Epithelial cell of proximal tubule (primary cell): ENCODE measurements around the gene PPFIA1. TPM values are rescaled to one million over a fixed set of nuclear protein-coding genes. Genes with fewer than 3 reads are reported as not detected.

ENCODE experiments used
- DNase-seq: peaks from one replicate; pipeline ENCODE4 v3.0.0-alpha.2; 2011; ENCODE audit warnings: low read depth
- H3K4me3 ChIP-seq: 2 replicates; pipeline ENCODE4 v1.5.1; 2011; ENCODE audit warnings: low read depth, mild to moderate bottlenecking, low read length
- total RNA-seq: library from RNA; depleted of rRNA; stranded (reverse); fragments of >200 nt; gene quantifications from 2 replicates; pipeline ENCODE4 v1.2.3, GENCODE V29; 2015
- TF ChIP-seq, protein P1 (sequence below): conservative IDR thresholded peaks from 2 replicates; pipeline ENCODE4 v1.5.1; 2012; ENCODE audit warnings: low read depth, mild to moderate bottlenecking, low read length

PPFIA1 gene
- total RNA-seq, 1 donor from 2014 or later = 18.0 TPM

DNA sequence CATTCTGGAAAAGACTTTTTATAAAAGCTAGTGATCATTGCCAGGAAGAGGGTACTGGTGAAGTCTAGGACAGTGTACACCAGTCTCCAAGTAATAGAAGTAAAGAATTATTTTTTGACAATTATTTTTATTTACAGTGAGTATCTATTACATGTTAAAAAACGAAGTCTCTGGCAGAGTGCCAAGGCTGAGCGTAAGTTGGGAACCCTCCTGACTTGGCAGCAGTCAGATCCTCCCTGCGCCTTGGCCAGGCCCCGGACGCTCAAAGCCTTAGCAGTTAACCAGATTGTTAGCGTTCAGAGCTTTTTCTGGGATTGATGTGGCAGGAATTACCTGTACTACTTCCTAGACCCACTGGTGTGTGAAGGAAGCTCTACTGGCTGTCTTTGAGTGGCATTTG, 89.7 kb downstream of the PPFIA1 start:
- no peak overlapping the region for H3K4me3 ChIP-seq
- no peak for DNase-seq
- TF ChIP-seq, protein P1, sequence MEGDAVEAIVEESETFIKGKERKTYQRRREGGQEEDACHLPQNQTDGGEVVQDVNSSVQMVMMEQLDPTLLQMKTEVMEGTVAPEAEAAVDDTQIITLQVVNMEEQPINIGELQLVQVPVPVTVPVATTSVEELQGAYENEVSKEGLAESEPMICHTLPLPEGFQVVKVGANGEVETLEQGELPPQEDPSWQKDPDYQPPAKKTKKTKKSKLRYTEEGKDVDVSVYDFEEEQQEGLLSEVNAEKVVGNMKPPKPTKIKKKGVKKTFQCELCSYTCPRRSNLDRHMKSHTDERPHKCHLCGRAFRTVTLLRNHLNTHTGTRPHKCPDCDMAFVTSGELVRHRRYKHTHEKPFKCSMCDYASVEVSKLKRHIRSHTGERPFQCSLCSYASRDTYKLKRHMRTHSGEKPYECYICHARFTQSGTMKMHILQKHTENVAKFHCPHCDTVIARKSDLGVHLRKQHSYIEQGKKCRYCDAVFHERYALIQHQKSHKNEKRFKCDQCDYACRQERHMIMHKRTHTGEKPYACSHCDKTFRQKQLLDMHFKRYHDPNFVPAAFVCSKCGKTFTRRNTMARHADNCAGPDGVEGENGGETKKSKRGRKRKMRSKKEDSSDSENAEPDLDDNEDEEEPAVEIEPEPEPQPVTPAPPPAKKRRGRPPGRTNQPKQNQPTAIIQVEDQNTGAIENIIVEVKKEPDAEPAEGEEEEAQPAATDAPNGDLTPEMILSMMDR = no peak

DNA sequence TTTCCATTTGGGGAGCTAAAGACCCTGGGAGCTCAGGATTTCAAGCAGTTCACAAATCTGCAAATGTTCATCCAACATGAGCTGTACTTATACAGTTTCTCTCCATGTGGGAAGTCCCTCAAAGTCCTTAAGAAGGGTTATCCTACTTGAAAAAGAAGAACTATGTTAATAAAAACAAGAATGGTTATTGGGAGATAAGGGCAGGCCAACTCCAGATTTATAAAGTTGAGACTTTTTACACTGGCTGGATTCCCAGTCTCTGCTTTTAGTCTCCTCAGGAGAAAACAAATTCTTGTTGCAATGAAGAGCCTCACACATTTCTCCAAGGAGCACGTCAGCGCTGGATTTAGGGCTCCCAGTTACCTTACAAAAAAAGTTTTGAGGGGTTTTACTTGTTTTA, 93.7 kb downstream of the PPFIA1 start:
- H3K4me3 ChIP-seq = no peak overlapping the region
- TF ChIP-seq, protein P1 = no peak
- no peak for DNase-seq

DNA sequence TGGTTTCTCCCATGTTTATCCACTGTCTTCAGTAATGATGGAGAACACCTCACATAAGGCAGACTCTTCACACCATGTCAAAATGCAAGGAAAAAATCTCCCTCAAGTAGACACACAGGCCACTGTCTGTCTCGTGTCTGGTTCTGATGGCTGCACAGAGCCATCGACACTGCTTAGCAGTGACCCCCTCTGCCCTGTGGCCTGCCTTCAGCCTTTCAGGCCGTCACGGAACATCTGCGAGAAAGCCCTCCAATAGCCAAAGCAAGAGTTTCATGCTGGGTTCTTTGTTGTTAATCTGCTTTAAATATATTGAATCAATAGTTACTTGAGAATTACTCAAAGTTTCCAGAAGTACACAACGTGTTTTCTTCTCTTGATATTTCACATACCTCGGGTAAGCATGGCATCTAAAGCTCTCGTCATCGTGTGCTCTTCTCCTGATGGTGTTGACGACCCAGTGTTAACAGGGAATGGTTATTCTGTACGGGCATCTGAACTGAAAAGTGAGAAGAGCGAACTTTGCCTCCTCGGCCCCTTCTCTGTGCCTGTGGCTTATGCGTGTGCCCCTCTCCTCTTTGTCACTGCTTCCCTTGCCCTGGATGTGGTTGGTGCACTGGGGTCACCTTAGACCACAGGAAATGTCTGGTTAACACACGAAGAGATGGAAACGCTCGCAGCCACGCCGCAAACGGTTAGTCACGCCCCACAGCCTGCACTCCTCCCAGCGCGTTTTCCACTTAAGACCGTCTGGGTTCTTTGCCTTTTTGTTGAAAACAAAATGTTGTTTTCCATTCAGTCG, 94.5 kb downstream of the PPFIA1 start:
- H3K4me3 ChIP-seq = no peak overlapping the region
- no peak for DNase-seq
- TF ChIP-seq, protein P1 = no peak

DNA sequence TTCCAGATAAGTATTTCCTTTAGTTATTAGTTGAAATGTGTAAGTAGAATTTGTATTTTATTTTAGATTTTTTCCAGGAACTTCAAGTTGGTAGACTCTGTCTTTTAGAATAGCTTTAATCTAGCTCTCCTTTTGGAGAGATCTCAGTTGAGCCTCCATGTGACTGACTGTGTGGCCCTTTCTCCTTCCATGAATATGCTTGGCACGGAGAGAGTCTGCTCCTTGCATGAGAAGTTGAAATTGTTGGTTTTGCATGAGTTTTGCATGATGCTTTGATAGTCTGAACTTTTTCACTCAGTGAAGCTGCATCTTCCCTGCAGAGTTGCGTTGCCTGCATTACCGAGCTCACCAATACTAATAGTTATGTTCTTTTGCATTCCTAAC, 95.0 kb downstream of the PPFIA1 start:
- no peak for DNase-seq
- no peak overlapping the region for H3K4me3 ChIP-seq
- TF ChIP-seq, protein P1 = no peak

DNA sequence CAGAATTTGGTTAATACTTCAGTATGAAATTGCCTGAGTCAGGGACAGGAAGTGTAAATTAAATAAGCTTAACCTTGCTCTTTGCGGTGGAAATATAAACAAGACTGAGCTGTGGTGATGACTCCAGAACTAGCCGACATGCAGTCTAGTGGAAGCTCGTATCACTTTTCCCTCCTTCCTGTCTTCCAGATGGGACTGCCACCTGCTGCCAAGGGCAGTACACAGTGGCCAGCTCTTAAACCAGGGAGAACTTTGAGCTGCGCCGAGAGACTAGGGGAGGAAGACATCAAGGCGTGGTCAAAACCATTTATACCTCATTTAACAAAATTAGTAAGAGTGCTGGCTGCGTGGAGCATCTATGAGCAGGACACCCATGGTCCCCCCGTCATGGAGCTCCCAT, 96.6 kb downstream of the PPFIA1 start:
- H3K4me3 ChIP-seq = no peak overlapping the region
- TF ChIP-seq, protein P1 = no peak
- DNase-seq = no peak

DNA sequence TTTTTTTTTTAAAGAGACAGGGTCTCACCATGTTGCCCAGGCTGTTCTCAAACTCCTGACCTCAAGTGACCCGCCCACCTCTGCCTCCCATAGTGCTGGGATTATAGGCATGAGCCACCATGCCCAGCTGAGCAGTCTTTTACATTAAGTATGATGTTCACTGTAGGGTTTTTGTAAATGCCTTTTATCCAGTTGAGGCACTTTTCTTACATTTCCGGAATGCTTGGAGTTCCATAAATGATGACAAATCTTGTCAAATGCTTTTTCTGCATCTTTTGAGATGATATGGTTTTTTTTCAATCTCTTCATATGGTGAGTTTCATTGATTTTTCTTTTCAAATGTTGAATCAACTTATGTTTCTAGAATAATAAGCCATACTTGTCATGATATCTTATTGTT, 98.5 kb downstream of the PPFIA1 start:
- TF ChIP-seq, protein P1 = no peak
- H3K4me3 ChIP-seq = no peak overlapping the region
- DNase-seq = no peak

DNA sequence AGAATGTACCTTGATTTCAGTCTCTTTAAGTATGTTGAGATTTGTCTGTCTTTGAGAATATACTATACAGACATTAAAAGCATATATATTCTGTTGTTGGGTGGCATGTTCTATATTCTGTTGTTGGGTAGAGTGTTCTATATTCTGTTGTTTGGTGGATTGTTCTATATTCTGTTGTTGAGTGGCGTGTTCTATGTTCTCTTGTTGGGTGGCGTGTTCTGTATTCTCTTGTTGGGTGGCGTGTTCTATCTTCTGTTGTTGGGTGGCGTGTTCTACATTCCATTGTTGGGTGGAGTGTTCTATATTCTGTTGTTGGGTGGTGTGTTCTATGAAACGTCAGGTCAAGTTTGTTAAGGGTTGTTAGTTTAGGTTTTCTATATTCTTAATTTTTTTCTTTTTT, 100.8 kb downstream of the PPFIA1 start:
- DNase-seq = no peak
- H3K4me3 ChIP-seq = no peak overlapping the region
- TF ChIP-seq, protein P1 = no peak
